Tibial artery (tissue), 4 donors: ENCODE data around the gene LMO4.

ENCODE experiments used
- DNase-seq, 2 donors: peaks; one replicate each; pipeline ENCODE4 v3.0.0-alpha.2; 2019
- H3K27ac ChIP-seq, 2 donors: fragments of 200-600 bp; sonication (generic) in 1 of 2; 1 replicate in 1 of 2; 2 replicates in 1 of 2; pipeline ENCODE4 v1.5.1; 2018 to 2019; ENCODE audit warnings: mild to moderate bottlenecking in 1 of 2
- H3K27me3 ChIP-seq, 2 donors: fragments of 200-600 bp; sonication (generic) in 1 of 2; one replicate each; pipeline versions ENCODE4 v1.5.1 to v1.6.0; 2016 to 2019
- H3K36me3 ChIP-seq, 3 donors: fragments of 200-600 bp; sonication (generic) in 2 of 3; one replicate each; pipeline ENCODE4 v1.5.1; 2016 to 2019; ENCODE audit warnings: mild to moderate bottlenecking in 2 of 3
- H3K4me1 ChIP-seq, 4 donors: fragments of 200-600 bp; sonication (generic) in 2 of 4; 1 replicate in 3 of 4; 2 replicates in 1 of 4; pipeline ENCODE4 v1.5.1; 2016 to 2019
- H3K4me3 ChIP-seq, 2 donors: fragments of 200-600 bp; sonication (generic) in 1 of 2; 1 replicate in 1 of 2; 2 replicates in 1 of 2; pipeline ENCODE4 v1.5.1; 2018 to 2019; ENCODE audit warnings: mild to moderate bottlenecking in 2 of 2
- H3K9me3 ChIP-seq, 3 donors: fragments of 200-600 bp; sonication (generic) in 1 of 3; one replicate each; pipeline ENCODE4 v1.5.1; 2016 to 2019
- CTCF ChIP-seq, 2 experiments: fragments of 200-600 bp in 1 of 2; fragments of 450-650 bp in 1 of 2; IDR thresholded peaks; one replicate each; pipeline ENCODE4 v1.5.1; 2017 to 2019; ENCODE audit warnings: antibody characterized with exemption in 2 of 2, mild to moderate bottlenecking in 1 of 2, moderate library complexity in 1 of 2
- intact Hi-C: fragments of 100-400 bp; cut with DNase I; formaldehyde crosslinking; loops from one replicate; pipeline ENCODE4 v1.15.0; 2023; ENCODE audit warnings: low total_unique reads

The LMO4 gene

GRCh38 chr1:87362834-87363426, 34.2 kb downstream of the LMO4 start:
- intact Hi-C loops = no loop called here

GRCh38 chr1:87367549-87367948, 38.9 kb downstream of the LMO4 start:
- H3K4me1 ChIP-seq = peaks cover 0 to 6% (median 2%) of the 10 kb centered on the region in 4 donors
- no peaks in the 10 kb centered on the region for H3K36me3 ChIP-seq
- intact Hi-C loops = no loop called here
- no peak overlapping the region for H3K27ac ChIP-seq
- DNase-seq = no peak
- H3K27me3 ChIP-seq = no peaks in the 10 kb centered on the region
- H3K4me3 ChIP-seq = no peak overlapping the region
- no peak for TF ChIP-seq CTCF (IDR thresholded peaks at IDR 0.05)
- H3K9me3 ChIP-seq = no peaks in the 10 kb centered on the region

More at GRCh38 chr1:87362834-87363426, 34.2 kb downstream of the LMO4 start:
- DNase-seq = no peak
- Histone ChIP-seq H3K4me1 (peaks cover 0 to 6% (median 2%) of the 10 kb centered on the region in 4 donors), H3K27me3 (no peaks in the 10 kb centered on the region), H3K36me3 (no peaks in the 10 kb centered on the region), H3K27ac (no peak overlapping the region), H3K4me3 (no peak overlapping the region), H3K9me3 (no peaks in the 10 kb centered on the region)
- no peak for TF ChIP-seq CTCF (IDR thresholded peaks at IDR 0.05)

GRCh38 chr1:87368907-87369306, 40.2 kb downstream of the LMO4 start:
- intact Hi-C loops = no loop called here
- DNase-seq = no peak
- no peaks in the 10 kb centered on the region for H3K36me3 ChIP-seq
- H3K4me1 ChIP-seq = peaks cover 0 to 6% (median 2%) of the 10 kb centered on the region in 4 donors
- no peak overlapping the region for H3K4me3 ChIP-seq
- H3K9me3 ChIP-seq = no peaks in the 10 kb centered on the region
- H3K27ac ChIP-seq = no peak overlapping the region
- TF ChIP-seq CTCF (IDR thresholded peaks at IDR 0.05) = no peak
- no peaks in the 10 kb centered on the region for H3K27me3 ChIP-seq

- TF ChIP-seq CTCF (IDR thresholded peaks at IDR 0.05) = no peak
- H3K4me1 ChIP-seq = peaks cover 0 to 6% (median 2%) of the 10 kb centered on the region in 4 donors
- intact Hi-C loops = no loop called here
These were observed 41.2 kb downstream of the LMO4 start for GRCh38 chr1:87369736-87370478.

GRCh38 chr1:87370544-87370943, 41.9 kb downstream of the LMO4 start:
- no peak for DNase-seq
- Histone ChIP-seq H3K9me3 (no peaks in the 10 kb centered on the region), H3K4me3 (no peak overlapping the region), H3K36me3 (peaks cover 0 to 4% (median 0%) of the 10 kb centered on the region in 3 donors), H3K27me3 (no peaks in the 10 kb centered on the region), H3K4me1 (peaks cover 0 to 6% (median 2%) of the 10 kb centered on the region in 4 donors), H3K27ac (no peak overlapping the region)
- TF ChIP-seq CTCF (IDR thresholded peaks at IDR 0.05) = no peak
- intact Hi-C loops = no loop called here

More at GRCh38 chr1:87369736-87370478, 41.2 kb downstream of the LMO4 start:
- no peak overlapping the region for H3K27ac ChIP-seq
- no peaks in the 10 kb centered on the region for H3K27me3 ChIP-seq
- no peak overlapping the region for H3K4me3 ChIP-seq
- no peaks in the 10 kb centered on the region for H3K36me3 ChIP-seq
- H3K9me3 ChIP-seq = no peaks in the 10 kb centered on the region
- no peak for DNase-seq
